Globus pallidus (tissue), 1 donor: ENCODE data around the gene SOX9.
"Not testable (repeated sequence)": the region's sequence is repeated elsewhere in the genome, so short reads cannot be mapped to it uniquely, and the experiment has no call there.

Experiments used
- DNase-seq: peaks from one replicate; pipeline ENCODE4 v3.0.0-alpha.2; 2015; ENCODE audit warnings: low spot score

Gene SOX9

GRCh38 chr17:72126575-72127486, 6.0 kb downstream of the SOX9 start:
- no peak for DNase-seq

DNA sequence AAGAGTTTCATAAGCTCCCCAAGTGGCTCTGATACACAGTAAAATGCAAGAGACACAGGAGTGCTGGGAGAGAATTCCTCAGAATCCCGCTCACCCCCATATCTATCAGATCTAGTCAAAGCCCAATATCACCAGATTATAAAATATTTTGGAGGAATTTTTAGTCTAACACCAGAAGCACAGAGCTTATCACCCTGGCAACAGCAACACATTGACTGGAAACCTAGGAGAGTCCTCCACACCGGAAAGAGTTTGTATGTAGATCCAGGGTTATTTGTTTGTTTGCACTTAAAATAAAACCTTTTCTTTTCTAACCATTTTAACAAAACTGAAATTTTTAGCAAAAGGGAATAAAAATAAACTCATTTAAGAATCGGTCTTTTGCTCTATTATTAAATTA, 7.2 kb downstream of the SOX9 start:
- no peak for DNase-seq

GRCh38 chr17:72134608-72135394, 14.0 kb downstream of the SOX9 start:
- no peak for DNase-seq

DNA sequence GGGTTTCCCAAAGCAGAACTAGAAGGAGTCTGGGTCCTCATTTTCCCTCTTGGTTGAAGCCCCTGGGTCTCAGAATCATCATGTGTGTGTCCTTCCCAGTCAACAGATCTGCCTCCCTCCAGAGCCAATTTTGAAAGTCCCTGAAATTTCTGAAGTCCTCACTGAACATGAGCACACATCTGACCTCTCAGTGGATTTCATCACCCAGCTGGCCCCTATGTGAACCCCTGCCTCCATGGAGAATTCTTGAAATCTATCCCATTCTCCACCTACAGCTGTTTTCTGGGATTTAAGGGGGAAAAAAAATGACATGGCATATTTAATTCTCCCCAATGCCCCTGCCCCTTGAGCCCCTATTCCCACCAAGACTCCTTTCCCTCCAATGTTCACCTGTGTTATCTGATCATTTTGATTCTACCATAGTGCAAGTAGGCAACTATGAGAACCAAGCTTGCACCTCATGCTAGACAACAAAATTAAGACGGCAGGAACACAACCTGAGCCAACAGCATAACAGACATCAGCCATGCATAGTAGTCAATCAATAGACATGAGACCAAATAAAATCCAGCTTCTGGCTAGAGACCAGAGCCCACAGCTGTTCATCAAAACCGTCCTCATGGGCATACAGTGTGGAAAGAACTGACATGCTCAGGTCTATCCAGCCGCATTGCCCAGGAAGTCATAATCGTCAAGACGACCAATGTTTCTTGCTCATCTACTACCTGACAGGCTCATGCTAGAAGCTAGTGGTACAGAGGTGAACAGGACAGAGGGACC, 14.9 kb downstream of the SOX9 start:
- DNase-seq = no peak

- DNase-seq = no peak
Observed at GRCh38 chr17:72136692-72137091, 15.9 kb downstream of the SOX9 start.

DNA sequence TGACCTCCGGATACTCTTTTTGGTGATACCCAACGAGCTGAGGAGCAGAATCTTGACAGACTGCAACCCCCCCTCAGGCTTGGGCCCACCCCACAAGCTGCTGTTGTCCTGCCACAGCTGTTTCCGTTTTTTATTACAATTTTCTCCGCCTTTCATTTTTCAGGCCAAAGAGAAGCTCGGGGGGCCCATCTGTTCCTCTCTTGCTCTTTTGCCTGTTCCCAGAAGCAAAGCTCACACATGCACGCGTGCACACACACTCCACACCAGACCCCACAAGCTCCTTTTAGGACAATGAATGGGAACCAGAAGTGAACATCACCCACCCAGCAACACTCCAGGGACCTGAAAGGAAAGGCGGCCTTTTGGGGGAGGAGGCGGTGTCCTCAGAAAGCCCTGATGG, 16.3 kb downstream of the SOX9 start:
- DNase-seq = no peak

- DNase-seq = no peak
Observed at GRCh38 chr17:72139212-72139611, 18.4 kb downstream of the SOX9 start.

DNA sequence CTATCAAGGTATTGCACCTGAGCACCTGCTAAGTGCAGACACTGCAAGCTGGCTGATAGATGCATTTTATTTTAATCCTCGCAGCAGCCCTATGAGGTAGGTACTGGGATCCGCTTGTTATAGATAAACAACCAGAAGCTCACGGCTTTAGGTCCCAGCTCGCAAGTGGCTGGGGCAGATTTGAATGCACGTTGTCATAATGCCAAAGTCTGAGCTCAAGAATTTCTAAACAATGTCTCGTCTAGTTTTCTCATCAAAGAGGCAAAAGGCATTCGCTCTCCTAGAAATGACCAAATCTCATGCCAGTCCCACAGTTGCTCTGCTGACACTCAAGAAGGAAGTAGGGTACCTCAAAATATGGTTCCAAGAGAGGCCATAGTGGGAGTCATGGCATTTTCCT, 20.5 kb downstream of the SOX9 start:
- DNase-seq = no peak

- DNase-seq = not testable (repeated sequence)
Observed at GRCh38 chr17:72142097-72142496, 21.3 kb downstream of the SOX9 start.

GRCh38 chr17:72142614-72143013, 21.8 kb downstream of the SOX9 start:
- no peak for DNase-seq

DNA sequence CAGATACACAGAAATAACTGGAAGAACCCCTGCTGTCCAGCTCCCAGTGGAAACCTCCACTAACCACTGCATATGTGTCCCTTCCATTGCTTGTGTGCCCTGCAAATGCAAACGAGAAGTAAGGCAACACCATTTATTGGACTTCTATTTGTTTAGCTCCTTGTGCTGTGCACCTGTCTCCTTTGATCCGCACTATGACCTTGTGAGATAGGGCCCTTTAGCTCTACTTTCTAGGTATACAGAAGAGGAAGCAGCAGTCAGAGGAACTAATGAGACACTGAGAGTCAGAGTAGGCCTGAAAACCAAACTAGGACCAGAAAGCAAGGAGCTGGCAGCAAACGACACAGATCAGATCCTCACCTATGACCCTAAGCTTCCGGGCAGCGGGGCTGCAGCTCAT, 22.4 kb downstream of the SOX9 start:
- DNase-seq = no peak

DNA sequence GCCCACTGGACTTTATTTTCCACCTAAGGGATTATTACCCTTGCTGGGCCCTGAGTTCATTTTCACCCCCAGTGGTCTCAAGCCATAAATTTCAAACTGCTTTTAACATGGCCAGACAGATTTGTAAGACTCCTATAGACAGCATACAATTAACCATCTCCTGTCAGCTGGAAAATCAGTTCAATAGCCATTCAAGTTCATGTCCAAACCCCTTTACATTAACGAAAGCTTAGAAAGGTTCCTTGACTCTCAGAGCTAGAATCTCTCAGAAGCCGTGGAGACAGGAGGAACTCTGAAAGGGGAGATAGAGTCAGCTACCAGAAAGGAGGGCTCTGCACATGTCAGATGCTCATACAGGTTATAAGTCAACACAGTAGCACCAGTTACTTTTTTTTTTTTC, 23.3 kb downstream of the SOX9 start:
- no peak for DNase-seq

DNA sequence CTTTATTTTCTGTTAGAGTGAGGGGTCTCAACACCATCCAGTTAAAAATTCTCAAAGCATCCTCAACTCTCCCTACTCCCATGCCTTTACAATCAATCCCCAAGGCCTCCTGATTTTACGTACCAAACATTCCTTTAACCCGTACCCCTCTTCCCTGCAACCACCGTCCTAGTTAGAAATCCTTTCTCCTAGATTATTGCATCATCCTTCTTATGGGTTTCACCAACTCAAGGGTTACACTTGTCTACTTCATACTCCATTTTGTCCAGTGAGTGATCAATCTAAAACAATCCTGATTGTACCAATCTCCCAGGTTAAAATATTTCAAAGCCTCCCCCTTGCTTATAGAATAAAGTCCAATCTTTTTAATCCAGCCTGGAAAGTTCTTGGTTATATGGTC, 24.7 kb downstream of the SOX9 start:
- no peak for DNase-seq

GRCh38 chr17:72145962-72146361, 25.1 kb downstream of the SOX9 start:
- no peak for DNase-seq

- no peak for DNase-seq
Observed at GRCh38 chr17:72146371-72146770, 25.6 kb downstream of the SOX9 start.

DNA sequence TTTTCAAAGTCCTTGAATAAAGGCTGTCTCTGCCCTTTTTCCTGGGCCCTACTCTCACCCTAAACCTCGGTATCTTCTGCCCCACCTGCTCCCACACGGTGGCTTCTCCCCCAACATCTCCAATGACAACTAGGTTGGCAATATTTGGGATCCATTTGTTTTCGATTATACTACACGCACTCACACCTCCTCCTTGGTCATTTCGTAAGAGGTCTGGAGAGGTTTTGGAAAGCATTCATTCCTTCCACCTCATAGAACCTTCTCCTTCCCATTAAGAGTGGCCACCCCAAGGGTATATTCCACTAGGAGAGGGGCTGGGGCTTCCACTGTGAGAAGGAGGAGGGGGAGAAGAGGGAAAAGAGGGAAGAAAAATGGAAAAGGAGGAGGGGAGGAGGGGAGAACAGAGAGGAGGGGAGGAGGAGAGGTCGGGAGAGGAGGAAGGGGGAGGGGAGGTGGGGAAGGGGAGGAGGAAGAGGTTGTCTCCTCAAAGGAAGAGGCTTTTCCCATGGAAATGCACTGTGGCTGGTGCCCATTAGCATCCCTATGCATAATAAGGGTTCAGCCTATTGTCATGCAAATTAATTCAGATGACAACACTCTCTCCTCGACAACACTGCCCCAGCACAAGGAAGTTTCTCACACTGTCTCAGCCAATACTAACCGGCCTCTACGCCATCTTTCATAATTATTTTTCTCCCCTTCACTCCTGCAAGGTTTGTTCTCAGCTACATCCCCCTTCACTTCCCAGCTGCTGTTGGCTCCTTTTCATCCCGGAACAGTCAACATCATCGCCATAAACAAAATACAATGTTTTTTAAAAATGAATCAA, 30.0 kb downstream of the SOX9 start:
- DNase-seq = peak; percentile 92

- peak; percentile 89 for DNase-seq
Observed at GRCh38 chr17:72151565-72152386, 31.0 kb downstream of the SOX9 start.

DNA sequence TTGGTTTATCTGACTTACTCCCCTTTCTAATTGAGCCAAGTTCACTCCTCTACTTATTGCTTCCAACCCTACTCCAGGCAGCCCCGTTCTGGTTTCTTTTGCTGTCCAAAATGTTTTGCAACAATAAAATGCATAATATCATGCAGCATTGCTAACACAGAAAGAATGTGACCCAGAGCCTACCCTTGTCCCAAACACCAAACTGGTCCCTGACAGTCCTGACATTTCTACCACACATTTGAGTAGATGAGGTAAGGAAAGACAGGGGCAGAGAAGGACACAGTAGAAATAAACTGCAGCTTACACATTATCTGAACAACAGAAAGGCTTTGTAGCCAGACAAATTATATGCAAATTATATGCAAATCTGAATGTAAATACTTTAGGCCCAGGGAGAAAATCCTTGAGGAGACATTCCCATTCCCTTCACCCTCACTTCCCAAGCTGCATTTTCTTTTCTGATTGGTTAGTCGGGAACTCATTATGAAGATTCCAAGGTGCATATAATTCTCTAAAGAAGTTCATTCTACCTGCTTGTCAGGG, 31.6 kb downstream of the SOX9 start:
- peak; percentile 28 for DNase-seq

DNA sequence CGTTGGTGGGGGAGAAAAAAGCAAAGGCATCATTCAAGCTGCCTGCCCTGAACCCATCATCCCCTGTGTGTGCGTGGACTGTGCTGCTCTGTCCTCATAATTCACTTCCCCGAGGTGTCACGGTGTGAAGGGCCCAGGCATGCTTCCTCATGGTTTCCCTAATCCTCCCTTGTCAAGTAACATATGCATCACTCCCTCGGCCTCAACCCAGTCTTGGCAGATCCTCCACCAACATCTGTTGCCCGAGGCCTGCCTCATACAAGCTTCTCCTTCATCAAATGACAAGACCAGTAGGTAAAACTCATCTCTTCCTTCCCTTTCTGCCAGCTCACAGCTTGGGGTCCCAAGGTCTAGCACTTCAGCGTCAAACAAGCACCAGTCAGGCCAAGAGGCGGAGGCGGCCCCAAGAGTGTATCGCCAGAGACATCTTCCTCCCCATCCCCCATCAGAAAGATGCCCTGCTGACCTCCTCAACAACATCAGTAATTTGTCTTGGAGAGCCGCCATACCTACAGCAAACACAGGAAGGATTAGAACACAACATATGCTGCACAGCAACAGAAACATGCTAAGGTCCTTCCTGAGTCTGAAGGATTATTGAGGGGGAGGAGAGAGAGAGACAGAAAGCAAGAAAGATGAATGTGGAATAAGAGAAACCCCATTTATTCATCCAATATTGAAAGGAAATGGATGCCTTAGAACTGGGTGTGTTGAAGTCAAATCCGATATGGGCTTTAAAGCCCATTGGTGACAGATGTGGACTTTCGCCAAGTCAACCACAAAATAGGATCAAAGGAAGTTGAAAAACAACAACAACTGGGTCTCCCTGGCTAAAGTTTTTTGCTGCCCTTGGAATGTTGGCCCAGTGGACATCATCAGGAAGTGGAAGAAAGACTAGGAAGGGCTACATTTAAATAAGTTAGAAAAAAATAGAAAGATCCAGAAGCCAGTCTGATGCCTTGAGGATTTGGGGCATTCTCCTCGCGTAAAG, 38.4 kb downstream of the SOX9 start:
- no peak for DNase-seq
